Renal cortex interstitium (tissue), 11 donors: ENCODE results near the gene SCML1. TPM values are rescaled to one million over a fixed set of nuclear protein-coding genes. Genes with fewer than 3 reads are reported as not detected.

Experiments
- DNase-seq, 11 donors: peaks; one replicate each; pipeline ENCODE4 v3.0.0-alpha.2; 2013; ENCODE audit warnings: low read depth in 9 of 11, low spot score in 4 of 11; ENCODE audit errors: extremely low read depth in 1 of 11
- polyA plus RNA-seq, 3 donors: library from polyadenylated mRNA; unstranded; fragments of 120-200 nt; gene quantifications; one replicate each; pipeline ENCODE4 v1.2.1, GENCODE V29; 2013; ENCODE audit not compliant: insufficient read length in 3 of 3

Gene SCML1
- polyA plus RNA-seq, 3 donors = 15.8 to 34.0 (median 21.9) TPM

DNA sequence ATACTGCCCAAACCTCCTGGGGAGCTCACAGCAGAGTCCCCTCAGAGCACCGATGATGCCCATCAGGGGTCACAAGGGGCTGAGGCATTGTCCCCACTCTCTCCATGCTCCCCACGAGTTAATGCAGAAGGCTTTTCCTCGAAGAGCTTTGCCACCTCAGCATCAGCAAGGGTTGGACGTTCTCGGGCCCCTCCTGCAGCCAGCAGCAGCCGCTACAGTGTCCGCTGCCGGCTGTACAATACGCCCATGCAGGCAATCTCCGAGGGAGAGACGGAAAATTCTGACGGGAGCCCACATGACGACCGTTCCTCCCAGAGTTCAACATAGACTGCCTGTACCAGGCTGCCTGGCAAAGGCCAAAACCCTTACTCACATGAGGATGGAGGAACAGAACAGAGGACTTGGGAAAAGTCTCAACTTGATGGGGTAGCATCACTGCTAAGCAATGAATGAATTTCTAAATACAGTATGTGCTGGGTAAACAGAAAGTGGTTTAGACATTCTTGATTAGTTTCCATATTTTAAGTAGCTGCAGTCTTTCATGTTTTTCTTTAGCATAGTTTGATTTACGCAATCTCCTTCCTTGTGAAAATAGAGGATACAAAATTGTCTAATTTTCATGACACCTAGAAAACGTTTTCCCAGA, 5.0 kb upstream of the SCML1 start:
- DNase-seq = no peak

DNA sequence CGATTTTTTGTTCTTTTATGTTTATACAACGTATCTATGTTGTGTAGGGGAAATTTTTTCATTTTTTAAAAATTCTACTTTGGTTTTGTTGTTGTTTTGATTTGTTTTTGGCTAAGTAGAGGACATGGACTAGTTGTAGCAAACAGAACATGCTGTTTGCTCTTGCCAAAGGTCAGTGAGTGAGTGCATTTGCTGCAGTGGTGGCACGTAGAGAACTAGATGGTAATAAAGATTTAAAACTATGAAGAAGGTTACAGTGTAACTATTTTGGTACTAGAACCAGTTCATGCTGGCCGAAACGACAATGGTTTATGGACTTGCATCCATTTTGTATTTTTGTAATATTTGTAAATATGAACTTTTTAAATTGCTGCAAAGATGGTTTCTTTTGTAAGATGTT, 1.9 kb upstream of the SCML1 start:
- no peak for DNase-seq

DNA sequence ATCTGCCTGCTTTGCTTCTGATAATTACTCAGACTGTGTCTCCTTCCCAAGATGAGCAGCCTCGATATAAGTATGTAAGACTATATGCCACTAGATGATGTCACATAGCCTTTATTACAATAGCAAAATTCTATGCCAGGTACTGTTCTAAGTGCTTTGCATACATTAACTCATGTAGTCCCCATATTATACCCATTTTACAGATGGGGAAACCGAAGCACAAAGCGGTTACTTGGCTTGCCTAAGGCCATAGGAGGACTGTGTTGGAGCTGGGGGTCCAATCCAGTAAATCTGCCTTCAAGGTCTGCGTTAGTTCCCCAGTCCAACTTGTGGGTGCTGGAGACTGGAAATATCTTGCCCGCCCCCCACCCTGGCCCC, 826 bp upstream of the SCML1 start:
- no peak for DNase-seq

DNA sequence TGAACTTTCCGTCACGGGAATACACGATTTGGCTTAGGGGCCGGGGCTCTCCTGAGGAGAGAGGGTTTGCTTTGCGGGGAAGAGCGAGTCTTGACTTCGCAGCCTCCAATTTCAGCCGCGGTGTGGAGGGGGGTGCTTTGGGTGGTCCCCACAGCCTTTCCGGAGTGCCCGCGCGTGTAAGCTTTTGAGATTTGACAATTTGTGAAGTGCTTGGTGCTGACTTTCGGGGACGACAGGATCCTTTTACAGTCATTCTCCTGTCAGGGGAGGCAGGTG, 355 bp downstream of the SCML1 start:
- peak in 1 of 11 donors; percentile 15 for DNase-seq

DNA sequence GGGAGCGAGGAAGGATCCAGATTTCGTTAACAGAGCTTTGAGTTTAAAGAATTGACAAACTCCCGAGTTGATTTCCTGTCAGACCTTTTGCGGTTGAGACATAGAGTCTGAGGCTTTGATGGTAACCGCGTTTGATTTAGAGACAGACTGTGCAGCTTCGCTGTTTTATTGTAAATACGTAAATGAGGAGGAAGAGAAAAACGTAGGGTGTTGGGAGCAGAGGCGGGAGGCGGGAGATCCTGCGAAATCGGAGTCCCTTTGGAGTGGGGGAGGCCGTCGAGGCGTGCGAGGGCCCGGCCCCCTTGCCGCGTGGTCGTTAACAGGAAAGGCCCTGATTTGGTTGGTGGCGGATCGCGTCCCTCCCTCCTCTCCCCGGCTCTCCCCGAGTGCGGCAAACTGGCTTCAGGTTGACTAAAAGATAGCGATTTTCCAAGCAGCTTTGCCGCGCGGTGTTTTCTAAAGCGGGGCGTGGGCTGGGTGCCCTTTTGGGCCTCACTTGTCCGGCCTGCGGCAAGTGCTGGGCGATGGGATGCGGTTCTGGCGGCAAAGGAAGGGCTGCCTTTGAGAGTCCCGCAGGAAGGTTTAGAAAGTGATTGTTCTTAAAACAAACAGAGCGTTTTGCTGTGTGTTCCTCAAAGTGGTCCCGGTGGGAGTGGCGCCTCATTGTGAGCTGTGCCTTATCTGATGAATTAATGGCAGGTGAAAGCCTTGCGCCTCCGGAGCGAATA, 857 bp downstream of the SCML1 start:
- peak in 4 of 11 donors; percentile 6 to 19 (median 14) for DNase-seq

DNA sequence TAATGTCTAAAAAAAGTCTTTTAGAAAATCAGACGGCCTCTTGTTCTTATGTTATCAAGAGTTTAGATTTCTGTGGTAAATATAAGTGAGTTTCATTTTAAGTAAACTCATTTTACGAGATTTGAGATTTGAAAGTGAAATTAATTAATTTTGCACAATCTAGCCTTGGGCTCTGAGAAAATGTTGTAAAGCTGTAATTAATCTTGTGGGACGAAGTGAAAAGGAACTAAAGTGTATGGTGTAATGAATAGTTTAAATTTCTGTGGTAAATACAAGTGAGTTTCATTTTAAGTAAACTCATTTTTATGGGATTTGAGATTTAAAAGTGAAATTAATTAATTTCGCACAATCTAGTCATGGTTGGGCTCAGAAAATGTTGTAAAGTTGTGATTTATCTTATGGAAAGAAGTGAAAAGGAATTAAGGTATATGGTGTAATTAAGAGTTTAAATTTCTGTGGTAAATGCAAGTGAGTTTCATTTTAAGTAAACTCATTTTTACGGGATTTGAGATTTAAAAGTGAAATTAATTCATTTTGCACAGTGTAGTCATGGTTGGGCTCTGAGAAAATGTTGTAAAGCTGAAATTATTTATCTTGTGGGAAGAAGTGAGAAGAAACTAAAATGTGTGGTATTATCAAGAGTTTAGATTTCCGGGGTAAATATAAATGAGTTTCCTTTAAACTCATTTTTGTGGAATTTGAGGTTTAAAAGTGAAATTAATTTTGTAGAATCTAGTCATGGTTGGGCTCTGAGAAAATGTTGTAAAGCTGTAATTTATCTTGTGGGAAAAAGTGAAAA, 1.6 kb downstream of the SCML1 start:
- DNase-seq = no peak

DNA sequence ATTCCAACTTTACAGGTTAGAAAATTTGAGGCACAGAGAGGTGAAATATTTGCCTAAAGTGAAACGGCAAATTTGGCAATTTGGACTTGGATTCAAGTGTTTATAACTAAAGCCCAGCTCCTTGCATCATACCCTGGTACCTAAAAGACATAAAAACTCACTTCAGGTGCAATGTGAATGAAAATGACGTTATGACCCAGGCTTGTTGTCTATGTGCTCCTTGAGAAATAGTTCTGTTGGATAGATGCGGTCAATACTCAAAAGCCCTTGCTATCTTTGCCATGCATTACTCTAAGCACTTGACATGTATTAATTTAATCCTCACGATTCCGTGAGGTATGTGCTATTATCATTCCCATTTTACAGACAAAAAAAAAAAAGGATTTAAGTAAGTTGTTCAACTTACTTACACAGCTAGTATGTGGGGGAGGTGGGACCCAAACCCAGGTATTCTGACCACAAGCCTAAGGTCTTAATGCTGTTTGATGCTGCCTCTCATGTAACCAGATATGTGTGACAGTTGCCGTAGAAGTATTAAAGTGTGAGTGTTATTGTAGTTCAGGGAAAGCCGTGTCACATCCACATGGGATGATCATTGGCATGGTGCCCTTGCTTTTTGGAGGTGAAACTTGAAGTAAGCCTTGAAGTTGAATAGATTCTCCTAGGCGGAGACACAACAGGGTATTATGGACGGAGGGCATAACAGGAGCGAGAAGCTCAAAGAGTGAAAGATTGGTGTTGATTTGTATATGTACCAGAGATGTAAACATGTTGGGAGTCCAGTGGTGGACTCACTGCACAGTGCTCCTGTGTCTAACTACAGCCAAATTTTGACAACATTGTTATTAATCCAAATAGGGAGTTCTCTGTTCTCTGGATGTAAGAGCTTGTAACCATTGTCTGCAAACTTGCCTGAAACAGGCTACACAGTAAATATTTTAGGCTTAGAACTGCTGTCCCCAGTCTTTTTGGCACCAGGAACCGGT, 3.1 kb downstream of the SCML1 start:
- DNase-seq = no peak

DNA sequence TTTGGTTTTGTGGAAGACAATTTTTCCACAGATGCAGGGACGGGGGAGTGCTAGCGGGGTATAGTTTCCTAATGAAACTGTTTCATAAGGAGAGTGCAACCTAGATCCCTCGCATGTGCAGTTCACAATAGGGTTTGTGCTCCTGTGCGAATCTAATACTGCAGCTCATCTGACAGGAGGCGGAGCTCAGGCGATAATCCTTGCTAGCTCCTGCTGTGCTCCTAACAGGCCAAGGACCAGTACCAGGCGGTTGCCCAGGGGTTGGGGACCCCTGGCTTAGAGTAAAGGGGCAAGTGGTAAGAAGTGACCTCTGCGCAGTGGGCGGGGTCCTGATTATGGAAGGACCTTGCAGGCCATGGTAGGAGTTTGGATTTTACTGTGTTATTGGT, 3.8 kb downstream of the SCML1 start:
- no peak for DNase-seq

DNA sequence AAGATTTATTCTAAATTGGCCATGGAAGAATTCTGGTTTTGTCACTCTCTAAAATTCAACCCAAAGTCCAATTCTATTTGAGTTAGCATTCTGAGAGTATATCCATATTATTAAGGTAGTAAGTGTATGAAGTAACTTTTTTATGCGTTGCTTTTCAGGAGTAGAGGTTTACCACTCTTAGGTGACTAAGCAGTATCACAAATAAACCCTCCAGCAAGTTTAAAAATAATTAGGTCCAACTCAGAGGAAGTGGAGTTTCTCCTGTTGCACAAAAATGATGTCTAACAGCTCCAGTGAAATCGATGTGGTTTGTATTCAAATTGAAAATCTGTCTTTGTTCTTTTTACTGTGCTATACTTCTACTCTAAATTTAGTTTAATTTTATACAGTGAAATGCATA, 6.6 kb downstream of the SCML1 start:
- no peak for DNase-seq

DNA sequence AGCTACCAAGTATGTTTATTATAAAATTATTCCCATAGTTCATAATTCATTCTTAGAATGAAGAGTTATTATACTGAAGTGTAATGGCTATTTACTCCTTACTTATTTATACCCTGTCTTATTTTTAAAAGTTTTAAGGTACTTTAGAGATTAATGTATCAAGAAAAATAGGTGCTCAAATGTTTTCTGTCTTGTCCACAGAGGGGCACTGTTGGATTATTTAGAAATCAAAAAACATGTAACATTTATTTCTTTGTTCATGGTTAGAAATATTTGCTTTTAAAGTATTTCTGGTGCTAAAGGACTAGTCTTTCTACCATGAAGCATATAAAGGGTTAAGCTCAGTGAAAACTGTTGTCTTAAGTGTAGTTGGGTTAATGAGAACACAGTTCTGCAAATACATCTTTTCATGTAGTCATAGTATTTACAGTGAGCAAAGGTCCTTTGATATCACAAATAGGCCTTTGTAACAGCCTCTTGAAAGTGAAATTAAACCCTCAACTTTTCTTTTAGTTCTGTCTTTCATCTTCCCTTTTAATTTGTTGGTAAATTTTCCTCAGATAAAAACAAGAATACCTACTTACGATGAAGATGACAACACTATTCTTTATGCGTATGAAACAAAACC, 7.7 kb downstream of the SCML1 start:
- no peak for DNase-seq

DNA sequence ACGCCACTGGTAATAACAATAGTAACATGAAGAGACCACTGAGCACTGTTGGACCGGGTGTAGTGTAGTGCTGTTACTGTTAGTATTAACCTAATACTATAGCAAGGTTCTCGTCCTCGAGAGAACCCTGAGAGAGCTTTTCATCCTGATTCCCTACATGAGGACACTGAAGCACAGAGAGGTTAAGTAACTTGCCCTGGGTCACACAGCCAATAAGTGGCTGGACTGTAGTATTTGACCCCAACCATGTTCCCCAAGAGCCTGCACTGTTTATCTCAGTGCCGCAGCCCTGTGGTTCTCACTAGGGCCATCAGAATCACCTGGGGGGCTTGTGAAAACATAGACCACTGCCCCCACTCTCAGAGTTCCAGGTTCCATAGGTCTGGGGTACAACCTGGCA, 10.4 kb downstream of the SCML1 start:
- no peak for DNase-seq

DNA sequence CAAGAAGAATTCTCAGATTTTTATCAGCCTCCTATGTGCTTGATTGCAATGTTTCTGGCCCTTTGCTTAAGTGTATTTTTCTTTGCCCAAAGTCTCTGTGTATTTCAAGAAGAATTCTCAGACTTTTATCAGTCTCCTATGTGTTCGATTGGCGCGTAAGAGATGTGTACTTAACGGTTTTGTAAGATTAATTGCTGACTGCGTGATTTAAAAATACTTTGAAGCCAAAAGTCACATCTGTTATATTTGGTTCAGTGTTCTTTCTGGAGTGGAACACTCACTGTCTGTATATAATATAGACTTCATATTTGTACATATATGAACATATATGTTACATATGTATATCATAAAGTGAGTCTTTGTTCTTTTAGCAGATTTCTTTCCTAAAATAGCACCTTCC, 11.4 kb downstream of the SCML1 start:
- DNase-seq = no peak

DNA sequence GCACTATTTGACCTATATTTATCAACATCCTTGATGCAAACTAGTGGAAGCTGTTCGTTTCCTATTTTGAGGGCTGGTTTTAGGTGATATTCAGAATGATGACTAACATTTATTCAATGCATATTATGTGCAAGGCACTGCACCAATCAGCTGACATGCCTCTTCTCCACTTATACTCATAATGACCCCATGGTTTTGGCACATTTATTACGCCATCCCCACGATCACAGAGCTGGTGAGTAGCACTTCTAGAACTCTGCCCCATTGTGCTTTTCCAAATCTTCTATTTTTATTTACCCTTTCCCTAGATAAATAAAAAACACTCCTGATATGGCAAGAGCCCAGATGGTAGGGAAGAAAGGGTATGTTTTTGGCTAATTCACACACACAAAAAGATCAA, 13.1 kb downstream of the SCML1 start:
- DNase-seq = no peak

DNA sequence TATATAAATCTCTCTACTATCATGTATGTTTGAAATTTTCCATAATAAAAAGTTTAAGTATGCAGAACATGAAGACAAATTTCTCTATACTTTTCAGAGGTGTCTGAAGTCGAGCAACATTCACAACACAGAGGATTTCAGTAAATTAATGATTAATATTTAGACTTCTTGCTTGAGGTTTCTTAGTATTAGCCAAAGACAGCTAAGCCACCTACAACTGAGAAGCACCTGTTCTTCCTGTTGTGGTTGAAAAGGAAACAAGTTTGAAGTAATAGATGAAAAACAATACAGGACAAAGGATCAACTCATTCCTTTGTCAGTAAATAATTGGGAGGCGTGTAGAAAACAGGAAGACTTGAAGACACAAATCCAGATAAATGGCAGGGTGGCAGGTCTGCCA, 21.1 kb downstream of the SCML1 start:
- DNase-seq = no peak

DNA sequence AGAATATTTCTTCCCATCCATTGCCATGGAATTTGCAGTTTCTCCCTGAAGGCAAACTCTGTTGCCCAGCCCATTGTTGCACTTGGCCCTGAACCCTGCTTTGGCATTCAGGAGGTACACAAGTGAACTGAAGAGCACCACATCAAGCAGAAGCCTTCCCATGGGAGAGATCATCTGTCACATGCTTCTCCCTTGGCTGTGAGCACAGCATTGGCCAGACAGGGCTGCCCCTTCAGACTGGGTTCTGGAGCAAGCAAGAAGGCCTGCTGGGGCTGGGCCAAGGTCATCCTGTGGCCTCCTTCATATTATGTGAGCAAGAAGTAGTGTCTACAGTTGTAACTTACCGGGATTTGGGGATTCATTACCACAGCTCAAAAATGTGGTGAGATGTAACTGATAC, 22.7 kb downstream of the SCML1 start:
- no peak for DNase-seq

DNA sequence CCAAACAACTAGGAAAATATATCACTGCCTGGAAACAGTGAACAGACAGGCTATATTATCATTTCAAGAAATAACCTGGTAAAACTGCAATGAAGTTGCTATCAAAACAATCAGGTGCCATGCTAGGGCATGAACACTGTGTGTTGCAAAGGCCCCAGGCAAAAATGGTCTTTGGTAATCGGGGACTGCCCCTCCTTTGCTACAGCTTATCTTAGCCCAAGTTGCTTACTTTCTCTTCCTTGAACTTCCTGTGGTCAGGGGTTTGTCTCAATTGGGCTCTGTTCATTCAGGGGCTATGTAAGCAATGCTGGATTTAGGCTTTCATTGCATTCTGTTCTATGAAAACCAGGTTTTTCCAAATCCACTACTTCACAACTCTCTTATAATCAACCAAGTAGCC, 30.4 kb downstream of the SCML1 start:
- DNase-seq = no peak

DNA sequence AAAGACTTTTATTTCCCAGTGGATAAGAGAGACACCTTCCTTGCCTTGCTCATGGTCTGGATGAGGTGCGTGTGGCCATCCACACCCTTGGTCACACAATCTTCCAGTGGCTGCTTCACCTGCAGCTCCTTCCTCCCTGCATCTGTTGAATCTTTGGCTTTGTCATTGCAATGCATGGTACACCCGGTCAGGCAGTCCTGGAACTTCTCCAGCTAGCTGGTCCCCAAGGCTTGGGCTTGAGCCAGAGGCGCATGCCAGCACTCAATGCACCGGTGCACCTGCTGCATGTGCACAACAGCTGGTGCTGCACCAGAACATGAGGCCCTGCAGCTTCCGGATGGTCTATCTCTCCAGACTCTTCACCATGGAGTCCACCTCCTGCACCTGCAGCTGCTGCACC, 31.7 kb downstream of the SCML1 start:
- no peak for DNase-seq

DNA sequence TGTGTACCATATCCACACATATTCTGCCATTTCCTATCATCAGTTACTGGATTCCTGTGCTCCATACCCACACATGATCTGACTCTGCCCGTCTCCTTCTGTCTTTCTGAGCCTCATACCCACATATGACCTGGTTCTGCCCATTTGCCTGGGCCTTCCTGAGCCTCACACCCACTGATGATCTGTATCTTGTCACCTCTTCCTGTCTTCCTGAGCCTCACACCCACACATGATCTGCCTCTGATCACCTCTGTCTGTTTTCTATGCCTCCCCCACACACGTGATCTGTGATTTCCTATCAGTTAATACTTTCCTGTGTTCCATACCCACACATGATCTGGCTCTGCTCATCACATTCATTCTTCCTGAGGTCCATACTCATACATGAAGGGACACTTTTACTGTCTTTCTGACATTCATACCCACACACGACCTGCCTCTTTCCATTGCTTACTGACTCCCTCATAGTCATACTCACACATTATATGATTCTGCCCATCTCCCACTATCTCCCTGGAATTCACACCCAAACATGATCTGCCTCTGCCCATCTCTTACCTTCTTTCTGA, 32.5 kb downstream of the SCML1 start:
- no peak for DNase-seq
